ENCODE measurements around the gene ICE2. TPM values are rescaled to one million over a fixed set of nuclear protein-coding genes. Genes with fewer than 3 reads are reported as not detected.
A peak's percentile ranks its signal among the peaks of the same experiment; 100 is the strongest.

The ICE2 gene
- total RNA-seq, 1 experiment from 2014 or later: 49.0 TPM

- no peak for DNase-seq (ENCODE audit: extremely low read depth, low read depth)
These were observed 87.1 kb downstream of the ICE2 start for GRCh38 chr15:60391722-60392315.

- peak; percentile 96 for DNase-seq (ENCODE audit: extremely low read depth, low read depth)
These were observed 88.0 kb downstream of the ICE2 start for GRCh38 chr15:60390871-60391501.

GRCh38 chr15:60390231-60390630, 88.7 kb downstream of the ICE2 start:
- no peak for DNase-seq (ENCODE audit: extremely low read depth, low read depth)

GRCh38 chr15:60389261-60390077, 89.5 kb downstream of the ICE2 start:
- DNase-seq (ENCODE audit: extremely low read depth, low read depth): no peak

GRCh38 chr15:60387321-60387720, 91.6 kb downstream of the ICE2 start:
- no peak for DNase-seq (ENCODE audit: extremely low read depth, low read depth)

DNA sequence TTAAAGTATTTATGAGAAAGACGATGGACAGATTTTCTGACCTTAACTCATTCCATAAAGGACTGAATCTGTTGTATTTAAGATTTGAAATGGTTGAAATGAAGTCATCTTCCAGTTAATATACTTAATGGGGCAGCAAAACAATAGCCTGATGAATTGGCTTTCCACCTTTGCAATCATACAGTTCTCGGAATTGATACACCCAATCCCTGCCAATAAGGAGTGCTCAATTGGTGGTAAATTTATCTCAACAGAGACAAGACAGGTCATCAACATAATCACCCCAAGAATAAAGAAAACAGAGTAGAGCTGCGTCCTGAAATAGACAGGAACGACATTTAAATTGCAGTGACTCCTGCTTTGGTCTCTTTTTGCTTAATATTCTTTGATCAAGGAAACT, 92.3 kb downstream of the ICE2 start:
- DNase-seq (ENCODE audit: extremely low read depth, low read depth): no peak

DNA sequence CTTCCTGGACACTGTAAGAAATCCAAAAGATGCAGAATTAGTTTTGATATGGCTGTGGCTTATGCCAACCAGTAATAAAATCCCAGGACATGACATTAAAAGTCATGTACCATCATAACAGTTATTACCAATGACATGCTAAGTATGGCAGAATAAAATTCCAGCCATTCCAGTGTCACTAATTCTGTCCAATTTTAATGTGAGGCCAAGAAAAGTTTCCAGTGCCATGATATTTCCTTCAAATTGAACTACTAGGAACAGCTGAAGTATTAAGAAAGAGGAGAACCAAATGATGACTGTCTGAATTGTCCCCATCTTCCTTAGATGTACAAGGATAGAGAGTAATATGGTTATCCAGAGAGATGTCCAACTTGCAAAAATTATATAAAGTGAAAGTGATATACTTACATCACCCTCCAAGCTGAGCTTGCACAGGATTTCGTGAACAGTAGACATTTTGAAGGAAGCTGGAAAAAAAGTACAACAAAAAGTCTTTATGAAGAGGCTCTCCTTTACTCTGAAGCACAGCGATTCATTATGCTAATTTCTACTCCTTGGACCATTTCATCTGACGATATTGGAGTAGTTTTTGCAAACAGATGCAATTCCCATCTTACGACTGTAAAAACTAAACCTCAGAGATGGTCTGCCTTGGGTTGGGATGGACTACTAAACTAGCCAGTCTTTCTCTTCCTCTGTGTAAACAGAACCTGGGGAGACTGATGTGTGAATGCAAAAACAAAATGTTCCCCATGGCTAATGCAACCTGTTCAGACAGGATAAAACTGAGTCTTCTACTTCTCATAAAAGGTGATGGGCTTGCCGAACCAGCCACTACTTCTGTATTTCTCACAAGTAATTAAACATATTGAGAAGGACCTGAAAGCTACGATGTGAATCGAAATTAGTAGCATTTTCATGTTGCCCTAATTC, 93.1 kb downstream of the ICE2 start:
- DNase-seq (ENCODE audit: extremely low read depth, low read depth): no peak

DNA sequence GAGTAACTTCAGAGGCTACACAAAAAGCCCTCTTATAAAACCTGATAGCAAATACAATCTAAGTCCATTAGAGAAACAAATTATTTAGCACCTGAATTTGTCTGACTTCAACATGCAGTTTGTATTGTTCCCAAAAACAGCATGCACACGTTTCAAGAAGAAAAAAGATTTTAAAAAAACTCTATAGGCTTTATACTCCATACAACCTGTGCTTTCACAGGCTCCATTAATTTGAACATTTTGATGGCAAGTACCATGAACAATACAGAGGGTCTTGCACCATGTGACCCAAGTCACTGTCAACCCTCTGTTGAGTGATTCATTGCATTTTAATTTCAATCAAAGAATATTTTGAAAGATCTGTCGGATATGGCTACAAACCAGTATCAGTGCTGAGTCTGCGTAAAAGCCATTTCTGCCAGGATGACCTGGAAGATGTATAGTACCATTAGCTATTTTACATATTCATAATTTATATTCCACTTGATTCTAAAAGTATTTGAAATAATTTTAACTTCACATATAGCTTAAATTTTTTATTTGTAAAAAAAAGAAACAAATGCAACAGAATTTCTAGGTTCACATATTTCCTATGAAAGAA, 94.3 kb downstream of the ICE2 start:
- DNase-seq (ENCODE audit: extremely low read depth, low read depth): no peak

GRCh38 chr15:60384053-60384452, 94.9 kb downstream of the ICE2 start:
- no peak for DNase-seq (ENCODE audit: extremely low read depth, low read depth)

GRCh38 chr15:60382773-60383674, 95.9 kb downstream of the ICE2 start:
- no peak for DNase-seq (ENCODE audit: extremely low read depth, low read depth)

DNA sequence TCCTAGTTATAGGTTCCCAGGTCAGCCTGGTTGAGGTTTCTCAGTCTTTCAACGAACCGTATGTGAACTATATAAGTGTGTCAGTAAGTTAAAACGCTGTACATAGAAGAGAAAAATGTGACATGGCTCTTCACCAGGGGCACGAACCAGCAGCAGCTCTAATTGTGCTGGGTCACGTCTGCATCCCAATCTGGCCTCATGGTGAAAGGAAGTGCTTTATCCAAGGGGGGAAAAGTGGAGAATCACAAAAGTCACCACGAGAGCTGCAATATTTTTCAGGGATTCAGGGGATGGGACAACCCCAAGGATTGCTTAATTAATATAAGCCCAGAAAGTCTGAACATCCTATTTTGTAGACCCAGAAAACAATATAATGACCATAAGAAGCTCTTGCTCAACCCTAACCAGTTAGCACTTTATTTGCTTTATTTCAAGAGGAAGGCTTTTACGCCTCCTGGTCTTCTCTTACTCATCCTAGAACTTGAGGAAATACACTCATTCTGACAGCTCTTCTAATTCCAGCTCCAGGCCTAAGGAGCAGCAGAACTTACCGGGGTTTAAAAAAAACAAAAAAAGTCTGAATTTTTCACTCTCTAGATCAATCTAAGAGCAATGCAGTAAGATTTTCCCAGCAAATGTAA, 97.7 kb downstream of the ICE2 start:
- DNase-seq (ENCODE audit: extremely low read depth, low read depth): no peak

DNA sequence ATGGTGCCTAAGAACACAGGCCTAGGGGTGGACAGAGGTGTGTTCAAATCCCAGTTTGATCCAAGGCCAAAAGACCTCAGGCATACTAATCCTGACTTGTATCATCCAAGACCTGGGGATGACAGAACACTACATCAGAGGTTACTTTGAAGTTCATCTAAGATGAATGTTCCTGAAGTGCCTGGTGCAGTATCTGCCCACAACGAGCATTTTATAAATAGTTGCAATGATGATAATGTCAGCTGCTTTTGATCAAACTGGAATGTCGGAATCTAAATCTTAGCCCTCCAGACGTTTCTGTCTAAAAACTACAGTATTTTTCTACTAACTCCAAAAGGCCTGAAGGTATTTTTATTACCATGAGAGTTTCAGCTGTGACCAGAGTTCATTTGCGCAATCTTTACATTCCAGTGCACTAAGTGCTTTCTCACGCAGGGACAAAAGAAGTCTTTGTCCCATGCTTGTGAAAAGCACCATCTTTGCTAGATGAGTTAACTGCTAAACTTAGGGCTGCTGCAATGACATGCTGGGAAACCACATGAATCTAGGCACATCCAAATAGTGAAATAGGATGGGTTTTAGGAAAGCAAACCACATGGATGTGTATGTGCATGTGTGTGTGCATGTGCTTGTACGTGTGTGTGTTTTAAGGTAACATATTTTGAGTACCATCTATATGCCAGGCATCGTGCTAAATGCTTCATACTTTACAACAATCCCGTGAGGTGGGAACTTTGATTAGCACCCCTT, 99.2 kb downstream of the ICE2 start:
- peak; percentile 90 for DNase-seq (ENCODE audit: extremely low read depth, low read depth)

GRCh38 chr15:60379185-60379524, 99.8 kb downstream of the ICE2 start:
- DNase-seq (ENCODE audit: extremely low read depth, low read depth): no peak

DNA sequence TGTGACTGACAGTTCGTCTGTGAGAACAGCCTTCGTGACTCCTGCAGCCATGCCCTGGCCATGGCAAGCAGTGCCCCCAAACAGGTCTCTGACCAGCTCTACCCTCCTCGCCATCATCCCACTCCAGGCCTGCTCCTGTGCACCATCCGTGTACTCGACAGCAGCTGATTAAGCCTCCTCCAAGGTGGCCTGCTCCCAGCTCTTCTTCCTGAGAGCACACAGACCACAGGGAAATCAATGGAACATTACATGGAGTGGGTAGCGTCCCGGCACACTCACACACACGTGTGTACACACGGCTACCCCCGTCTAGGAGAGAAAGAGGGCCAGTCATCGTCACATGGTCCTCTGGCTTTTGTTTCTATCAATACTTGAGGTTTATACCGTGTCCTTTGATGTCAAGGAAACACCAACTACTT, 102.3 kb downstream of the ICE2 start:
- no peak for DNase-seq (ENCODE audit: extremely low read depth, low read depth)

GRCh38 chr15:60375306-60375705, 103.6 kb downstream of the ICE2 start:
- no peak for DNase-seq (ENCODE audit: extremely low read depth, low read depth)

GRCh38 chr15:60374628-60375081, 104.3 kb downstream of the ICE2 start:
- DNase-seq (ENCODE audit: extremely low read depth, low read depth): peak; percentile 97

DNA sequence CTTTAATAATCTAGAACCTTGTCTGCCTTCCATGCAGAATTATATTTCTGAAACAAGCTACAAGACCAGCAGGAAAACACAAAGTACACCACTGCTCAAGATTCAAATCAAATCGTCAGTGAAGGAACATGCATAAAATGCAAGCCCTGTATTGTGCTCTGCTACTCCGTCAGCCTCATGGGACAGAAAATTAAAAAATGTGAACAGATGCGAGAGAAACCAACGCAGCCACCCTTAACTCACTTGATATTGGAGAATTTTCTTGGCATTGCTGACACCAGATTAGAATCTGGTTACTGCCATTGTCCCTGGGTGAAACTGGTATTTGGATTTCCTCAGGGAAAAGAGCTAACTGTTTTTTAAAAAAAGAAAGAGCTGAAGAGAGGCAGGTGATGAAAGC, 104.7 kb downstream of the ICE2 start:
- DNase-seq (ENCODE audit: extremely low read depth, low read depth): no peak

DNA sequence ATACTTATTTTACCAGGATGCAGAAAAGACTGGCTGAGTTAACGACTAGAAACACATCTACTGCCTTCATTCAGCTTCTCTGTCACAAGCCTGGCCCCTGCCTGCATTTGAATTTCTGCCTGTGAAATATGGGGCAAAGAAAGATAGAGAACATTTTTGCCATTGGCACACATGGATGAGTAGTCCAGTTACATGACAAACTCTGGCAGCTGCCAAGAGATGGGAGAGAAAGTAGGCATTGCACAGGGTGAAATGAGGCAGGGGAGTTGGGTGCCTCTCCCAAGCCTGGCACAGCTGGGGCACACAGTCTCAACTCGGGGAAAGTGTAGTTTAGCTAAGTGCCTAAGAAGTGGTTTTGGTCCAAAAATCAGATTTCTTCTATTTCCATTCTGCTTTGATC, 105.2 kb downstream of the ICE2 start:
- DNase-seq (ENCODE audit: extremely low read depth, low read depth): no peak

Measured in NCI-H460 (cell line).